GM10266 (cell line): ENCODE data around the gene ACTR5.

ENCODE experiments used
- DNase-seq: peaks from one replicate; pipeline ENCODE4 v3.0.0; 2012; ENCODE audit errors: extremely low spot score
- TF ChIP-seq, protein P1 (sequence below): IDR thresholded peaks from 2 replicates; pipeline ENCODE4 v1.5.1; 2012; ENCODE audit warnings: mild to moderate bottlenecking, low read depth; ENCODE audit not compliant: control insufficient read depth, insufficient read depth; ENCODE audit errors: missing control alignments

Gene ACTR5

DNA sequence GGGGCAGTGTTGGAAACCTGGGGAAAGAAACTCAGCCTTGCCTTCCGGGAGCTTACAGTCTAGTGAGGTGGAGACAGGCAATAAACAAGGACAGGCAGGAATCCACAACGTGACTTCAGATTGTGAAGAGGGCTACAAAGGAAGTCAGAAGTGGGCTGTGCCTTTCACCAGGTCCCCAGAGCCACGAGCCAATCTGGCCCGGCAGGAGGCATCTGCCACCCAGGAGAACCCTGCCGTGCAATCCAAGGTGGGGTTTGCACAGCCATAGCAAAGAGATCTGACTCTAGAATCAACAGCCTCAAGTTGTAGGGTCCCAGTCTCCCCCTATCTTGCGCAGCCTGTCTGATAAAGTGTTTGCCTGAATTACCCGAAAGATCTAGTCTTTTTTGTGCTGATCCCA lies 18.5 kb upstream of the ACTR5 start:
- no peak for DNase-seq
- TF ChIP-seq, protein P1, sequence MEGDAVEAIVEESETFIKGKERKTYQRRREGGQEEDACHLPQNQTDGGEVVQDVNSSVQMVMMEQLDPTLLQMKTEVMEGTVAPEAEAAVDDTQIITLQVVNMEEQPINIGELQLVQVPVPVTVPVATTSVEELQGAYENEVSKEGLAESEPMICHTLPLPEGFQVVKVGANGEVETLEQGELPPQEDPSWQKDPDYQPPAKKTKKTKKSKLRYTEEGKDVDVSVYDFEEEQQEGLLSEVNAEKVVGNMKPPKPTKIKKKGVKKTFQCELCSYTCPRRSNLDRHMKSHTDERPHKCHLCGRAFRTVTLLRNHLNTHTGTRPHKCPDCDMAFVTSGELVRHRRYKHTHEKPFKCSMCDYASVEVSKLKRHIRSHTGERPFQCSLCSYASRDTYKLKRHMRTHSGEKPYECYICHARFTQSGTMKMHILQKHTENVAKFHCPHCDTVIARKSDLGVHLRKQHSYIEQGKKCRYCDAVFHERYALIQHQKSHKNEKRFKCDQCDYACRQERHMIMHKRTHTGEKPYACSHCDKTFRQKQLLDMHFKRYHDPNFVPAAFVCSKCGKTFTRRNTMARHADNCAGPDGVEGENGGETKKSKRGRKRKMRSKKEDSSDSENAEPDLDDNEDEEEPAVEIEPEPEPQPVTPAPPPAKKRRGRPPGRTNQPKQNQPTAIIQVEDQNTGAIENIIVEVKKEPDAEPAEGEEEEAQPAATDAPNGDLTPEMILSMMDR: no peak

- TF ChIP-seq, protein P1: no peak
- no peak for DNase-seq
These were observed 17.9 kb upstream of the ACTR5 start for GRCh38 chr20:38730167-38730988.

- DNase-seq: peak; percentile 83
- TF ChIP-seq, protein P1: peak; percentile 99
These were observed 17.1 kb upstream of the ACTR5 start for GRCh38 chr20:38730989-38731737.

- TF ChIP-seq, protein P1: no peak
- no peak for DNase-seq
These were observed 16.5 kb upstream of the ACTR5 start for GRCh38 chr20:38731738-38732113.

DNA sequence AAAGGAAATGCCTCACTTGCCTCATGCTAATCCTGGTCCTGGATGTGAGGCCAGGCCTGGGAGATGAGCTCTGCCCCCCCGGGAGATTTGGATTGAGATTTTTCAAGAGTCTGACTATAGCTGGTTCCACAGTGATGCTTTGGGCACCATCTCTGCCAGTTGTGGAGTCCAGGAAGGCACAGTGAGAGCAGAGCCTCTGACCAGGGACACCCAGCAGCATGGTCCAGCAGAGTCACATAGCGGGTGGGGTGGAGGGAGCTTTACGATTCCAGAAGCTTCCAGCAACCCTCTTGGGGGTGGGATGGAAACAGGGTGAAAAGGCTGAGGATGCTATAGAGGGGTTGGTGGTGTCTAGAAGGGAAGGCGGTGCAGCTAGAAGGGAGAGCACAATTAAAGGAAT lies 15.3 kb upstream of the ACTR5 start:
- DNase-seq: no peak
- TF ChIP-seq, protein P1: no peak

DNA sequence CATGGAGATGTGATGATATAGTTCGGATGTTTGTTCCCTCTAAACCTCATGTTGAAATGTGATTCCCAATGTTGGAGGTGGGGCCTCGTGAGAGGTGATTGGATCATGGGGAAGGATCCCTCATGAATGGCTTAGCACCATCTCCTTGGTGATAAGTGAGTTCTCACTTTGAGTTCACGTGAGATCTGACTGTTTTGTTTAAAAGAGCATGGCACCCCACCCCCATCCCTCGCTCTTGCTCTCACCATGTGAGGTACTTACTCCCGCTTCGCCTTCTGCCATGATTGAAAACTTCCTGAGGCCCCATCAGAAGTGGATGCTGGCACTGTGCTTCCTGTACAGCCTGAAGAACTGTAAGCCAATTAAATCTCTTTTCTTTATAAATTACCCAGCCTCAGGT lies 13.1 kb upstream of the ACTR5 start:
- no peak for DNase-seq

DNA sequence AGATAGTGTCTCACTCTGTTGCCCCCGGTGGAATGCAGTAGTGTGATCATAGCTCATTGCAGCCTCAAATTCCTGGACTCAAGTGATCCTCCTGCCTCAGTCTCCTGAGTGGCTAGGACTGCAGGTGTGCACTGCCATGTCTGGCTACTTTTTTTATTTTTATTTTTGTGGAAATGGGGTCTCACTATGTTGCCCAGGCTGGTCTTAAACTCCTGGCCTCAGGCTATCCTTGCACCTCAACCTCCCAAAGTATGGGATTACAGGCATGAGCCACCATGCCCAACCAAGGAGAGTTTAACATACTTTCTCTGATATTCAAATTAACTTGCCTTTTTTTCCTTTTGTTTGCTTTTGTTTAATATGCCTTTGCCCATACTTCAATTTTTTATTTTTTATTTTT lies 10.4 kb upstream of the ACTR5 start:
- TF ChIP-seq, protein P1: no peak
- no peak for DNase-seq

More for the DNA sequence above, 13.1 kb upstream of the ACTR5 start:
- TF ChIP-seq, protein P1: no peak
